WI38 (cell line): ENCODE data around the gene C2orf72.
"Not testable (repeated sequence)": the region's sequence is repeated elsewhere in the genome, so short reads cannot be mapped to it uniquely, and the experiment has no call there.

ENCODE experiments used
- H3K4me3 ChIP-seq: 2 replicates; pipeline ENCODE4 v1.5.1; 2011; ENCODE audit warnings: low read depth, mild to moderate bottlenecking, control low read depth, low read length
- TF ChIP-seq, protein P1 (sequence below): IDR thresholded peaks from 2 replicates; pipeline ENCODE4 v1.5.1; 2012; ENCODE audit warnings: low read depth, mild to moderate bottlenecking, control low read depth, low read length

C2orf72 gene

DNA sequence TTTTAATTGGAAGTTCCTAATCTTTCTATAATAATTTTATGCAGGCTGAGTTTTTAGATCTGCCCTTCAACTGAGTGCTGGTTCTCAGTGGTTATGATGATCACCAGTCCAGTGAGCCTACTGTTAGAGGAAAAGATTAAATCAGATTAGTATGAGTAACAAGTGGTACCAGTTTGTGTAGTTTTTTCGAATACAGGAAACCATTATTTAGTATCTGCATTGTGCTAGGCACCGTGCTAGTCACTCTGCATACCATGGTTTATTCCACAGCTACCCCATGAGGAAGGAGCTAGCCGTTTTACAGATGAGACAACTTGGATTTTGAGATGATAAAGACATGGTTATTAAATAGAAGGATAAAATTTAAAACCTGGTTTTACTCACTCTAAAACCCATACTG lies 25.5 kb downstream of the C2orf72 start:
- TF ChIP-seq, protein P1, sequence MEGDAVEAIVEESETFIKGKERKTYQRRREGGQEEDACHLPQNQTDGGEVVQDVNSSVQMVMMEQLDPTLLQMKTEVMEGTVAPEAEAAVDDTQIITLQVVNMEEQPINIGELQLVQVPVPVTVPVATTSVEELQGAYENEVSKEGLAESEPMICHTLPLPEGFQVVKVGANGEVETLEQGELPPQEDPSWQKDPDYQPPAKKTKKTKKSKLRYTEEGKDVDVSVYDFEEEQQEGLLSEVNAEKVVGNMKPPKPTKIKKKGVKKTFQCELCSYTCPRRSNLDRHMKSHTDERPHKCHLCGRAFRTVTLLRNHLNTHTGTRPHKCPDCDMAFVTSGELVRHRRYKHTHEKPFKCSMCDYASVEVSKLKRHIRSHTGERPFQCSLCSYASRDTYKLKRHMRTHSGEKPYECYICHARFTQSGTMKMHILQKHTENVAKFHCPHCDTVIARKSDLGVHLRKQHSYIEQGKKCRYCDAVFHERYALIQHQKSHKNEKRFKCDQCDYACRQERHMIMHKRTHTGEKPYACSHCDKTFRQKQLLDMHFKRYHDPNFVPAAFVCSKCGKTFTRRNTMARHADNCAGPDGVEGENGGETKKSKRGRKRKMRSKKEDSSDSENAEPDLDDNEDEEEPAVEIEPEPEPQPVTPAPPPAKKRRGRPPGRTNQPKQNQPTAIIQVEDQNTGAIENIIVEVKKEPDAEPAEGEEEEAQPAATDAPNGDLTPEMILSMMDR, result no peak
- H3K4me3 ChIP-seq, result no peak overlapping the region

GRCh38 chr2:231063347-231063746 lies 26.0 kb downstream of the C2orf72 start:
- TF ChIP-seq, protein P1, result no peak
- H3K4me3 ChIP-seq, result no peak overlapping the region

DNA sequence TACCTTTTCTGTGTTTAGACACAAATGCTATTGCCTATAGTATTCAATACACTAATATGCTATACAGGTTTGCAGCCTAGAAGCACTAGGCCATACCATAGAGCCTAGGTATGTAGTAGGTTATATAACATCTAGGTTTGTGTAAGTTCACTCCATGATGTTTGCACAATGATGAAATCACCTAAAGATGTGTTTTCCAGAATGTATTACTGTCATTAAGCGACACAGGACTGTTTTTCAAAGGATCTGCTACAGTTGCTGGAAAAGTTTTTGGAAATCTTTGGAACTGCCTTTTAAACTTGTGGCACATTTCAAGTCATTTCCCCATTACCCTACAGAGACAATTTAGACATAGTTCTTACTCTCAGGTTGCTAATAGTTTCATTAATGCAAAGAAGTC lies 28.6 kb downstream of the C2orf72 start:
- TF ChIP-seq, protein P1, result no peak
- H3K4me3 ChIP-seq, result no peak overlapping the region

DNA sequence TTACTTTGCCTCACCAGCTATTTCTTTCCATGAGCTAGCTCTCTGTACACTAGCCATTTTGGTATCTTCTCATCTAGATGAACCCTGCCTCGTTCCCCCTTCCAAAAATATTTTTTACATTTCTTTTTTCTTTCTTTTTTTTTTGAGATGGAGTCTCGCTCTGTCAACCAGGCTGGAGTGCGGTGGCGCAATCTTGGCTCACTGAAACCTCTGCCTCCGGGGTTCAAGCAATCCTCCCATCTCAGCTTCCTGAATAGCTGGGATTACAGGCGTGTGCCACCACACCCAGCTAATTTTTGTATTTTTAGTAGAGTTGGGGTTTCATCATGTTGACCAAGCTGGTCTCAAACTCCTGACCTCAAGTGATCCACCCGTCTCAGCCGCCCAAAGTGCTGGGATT lies 30.2 kb downstream of the C2orf72 start:
- not testable (repeated sequence) for H3K4me3 ChIP-seq

GRCh38 chr2:231068525-231069222 lies 31.4 kb downstream of the C2orf72 start:
- H3K4me3 ChIP-seq, result no peak overlapping the region
- TF ChIP-seq, protein P1, result no peak

DNA sequence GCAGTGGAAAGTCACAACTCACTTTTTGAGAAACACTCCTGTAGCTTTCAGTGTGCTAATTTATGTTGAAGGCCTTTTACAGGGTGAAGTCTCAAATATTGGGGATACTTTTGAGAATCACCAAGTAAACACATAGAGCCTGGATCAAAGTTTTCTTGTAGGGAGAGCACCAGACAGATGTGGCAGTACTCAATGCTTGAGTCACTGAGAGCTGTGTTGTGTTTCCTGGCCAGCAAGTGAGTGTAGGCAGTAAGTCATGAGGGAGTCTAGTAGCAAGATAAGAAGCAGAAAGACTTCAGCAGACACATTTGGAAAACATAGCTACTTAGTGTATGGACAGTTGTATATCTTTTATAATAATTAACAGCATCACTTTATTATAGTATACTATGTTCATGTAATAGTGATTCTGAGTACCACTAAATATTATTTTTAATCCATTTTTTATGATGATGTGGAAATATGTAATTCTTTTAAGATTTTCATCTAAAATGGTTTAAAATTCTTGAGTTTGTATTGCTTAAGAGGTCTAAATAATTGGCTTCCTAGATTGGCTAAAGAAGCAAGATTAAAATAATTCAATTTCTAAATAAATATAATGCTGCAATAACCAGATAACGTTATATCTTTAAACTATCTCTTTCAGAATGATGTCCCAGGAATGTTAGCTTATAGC lies 32.2 kb downstream of the C2orf72 start:
- TF ChIP-seq, protein P1, result no peak
- no peak overlapping the region for H3K4me3 ChIP-seq

GRCh38 chr2:231084565-231084964 lies 47.2 kb downstream of the C2orf72 start:
- TF ChIP-seq, protein P1, result no peak

More at GRCh38 chr2:231084565-231084964, 47.2 kb downstream of the C2orf72 start:
- H3K4me3 ChIP-seq, result no peak overlapping the region
